IMR-90 (cell line): ENCODE measurements around the gene CAMKMT. TPM values are rescaled to one million over a fixed set of nuclear protein-coding genes. Genes with fewer than 3 reads are reported as not detected.

ENCODE experiments used
- ATAC-seq: fragments of 200-7000 bp; cut with Tn5 transposase; 2 replicates; pipeline ENCODE4 v1.9.1; 2020; ENCODE audit warnings: low read depth, mild to moderate bottlenecking, moderate library complexity
- BruUV-seq: library from RNA; stranded (reverse); fragments of 400-500 nt; replicated peaks from 2 replicates; lab custom pipeline; 2021; lab: Mats Ljungman, UMichigan
- CTCF ChIA-PET: fragments of 300-600 bp; formaldehyde crosslinking; extraction: SDS; loops from one replicate; lab custom pipeline; 2021; ENCODE audit warnings: antibody characterized with exemption; lab: Yijun Ruan, JAX
- POLR2A ChIA-PET: fragments of 300-600 bp; sonication (Branson Sonifier 250); formaldehyde crosslinking; loops from one replicate; lab custom pipeline; 2022; ENCODE audit warnings: antibody characterized with exemption; ENCODE audit not compliant: unreplicated experiment; lab: Charles Lee
- DNase-seq: peaks from one replicate; pipeline ENCODE4 v3.0.0; 2013
- H2AFZ ChIP-seq: replicated peaks from 2 replicates; pipeline ENCODE3; 2013; ENCODE audit warnings: low read length, mild to moderate bottlenecking; ENCODE audit not compliant: poor library complexity
- H2AK5ac ChIP-seq: 2 replicates; pipeline ENCODE4 v1.6.1; 2013; ENCODE audit warnings: low read depth, low read length, inconsistent platforms
- H2AK9ac ChIP-seq: replicated peaks from 2 replicates; pipeline ENCODE3; 2013; ENCODE audit warnings: mild to moderate bottlenecking, low read depth, low read length, moderate library complexity; ENCODE audit not compliant: poor library complexity
- H2BK120ac ChIP-seq: 2 replicates; pipeline ENCODE4 v1.6.1; 2013; ENCODE audit warnings: low read depth, low read length, inconsistent platforms
- H2BK15ac ChIP-seq: 3 replicates; pipeline ENCODE4 v1.6.1; 2013; ENCODE audit warnings: low read depth, low read length, inconsistent platforms
- H2BK20ac ChIP-seq: 2 replicates; pipeline ENCODE4 v1.6.1; 2013; ENCODE audit warnings: low read depth, mild to moderate bottlenecking, inconsistent platforms, low read length, moderate library complexity
- H2BK5ac ChIP-seq: 2 replicates; pipeline ENCODE4 v1.6.1; 2013; ENCODE audit warnings: mild to moderate bottlenecking, low read depth, low read length, inconsistent platforms; ENCODE audit not compliant: poor library complexity, severe bottlenecking
- H3K14ac ChIP-seq: replicated peaks from 2 replicates; pipeline ENCODE4 v1.6.1; 2013; ENCODE audit warnings: low read depth, low read length, inconsistent platforms
- H3K18ac ChIP-seq: 2 replicates; pipeline ENCODE4 v1.6.1; 2013; ENCODE audit warnings: low read depth, low read length, control low read depth
- H3K23ac ChIP-seq: 2 replicates; pipeline ENCODE4 v1.6.1; 2013; ENCODE audit warnings: low read depth, low read length, inconsistent platforms
- H3K27ac ChIP-seq: 2 replicates; pipeline ENCODE4 v1.5.1; 2013; ENCODE audit warnings: mild to moderate bottlenecking, control low read depth, low read length; ENCODE audit not compliant: insufficient read depth
- H3K27me3 ChIP-seq: 2 replicates; pipeline ENCODE4 v1.6.1; 2013; ENCODE audit warnings: low read length; ENCODE audit not compliant: control insufficient read depth, insufficient read depth
- H3K36me3 ChIP-seq: 2 replicates; pipeline ENCODE4 v1.6.1; 2013; ENCODE audit warnings: low read length, mixed read lengths; ENCODE audit not compliant: control insufficient read depth, insufficient read depth
- H3K4ac ChIP-seq: 2 replicates; pipeline ENCODE4 v1.6.1; 2013; ENCODE audit warnings: low read depth, low read length, inconsistent platforms
- H3K4me1 ChIP-seq: 2 replicates; pipeline ENCODE4 v1.6.1; 2013; ENCODE audit warnings: low read length, mixed read lengths; ENCODE audit not compliant: control insufficient read depth, insufficient read depth
- H3K4me2 ChIP-seq: 2 replicates; pipeline ENCODE4 v1.6.1; 2013; ENCODE audit warnings: low read depth, mild to moderate bottlenecking, control low read depth, low read length, moderate library complexity
- H3K4me3 ChIP-seq: 2 replicates; pipeline ENCODE4 v1.5.1; 2013; ENCODE audit warnings: low read depth, mild to moderate bottlenecking, control low read depth, low read length, moderate library complexity; ENCODE audit not compliant: insufficient read depth
- H3K56ac ChIP-seq: 2 replicates; pipeline ENCODE4 v1.6.1; 2013; ENCODE audit warnings: low read length, inconsistent platforms; ENCODE audit not compliant: insufficient read depth; ENCODE audit errors: extremely low read depth
- H3K79me1 ChIP-seq, 2 experiments: 2 replicates each; pipeline ENCODE4 v1.6.1; 2013; ENCODE audit warnings: low read length in 2 of 2, inconsistent platforms in 1 of 2, low read depth in 1 of 2
- H3K9ac ChIP-seq: 2 replicates; pipeline ENCODE4 v1.6.1; 2013; ENCODE audit warnings: low read depth, low read length, control low read depth
- H3K9me1 ChIP-seq: 2 replicates; pipeline ENCODE4 v1.6.1; 2013; ENCODE audit warnings: low read length, inconsistent platforms; ENCODE audit not compliant: insufficient read depth
- H3K9me3 ChIP-seq: 2 replicates; pipeline ENCODE4 v1.6.1; 2013; ENCODE audit warnings: low read length; ENCODE audit not compliant: control insufficient read depth, insufficient read depth
- H4K20me1 ChIP-seq: 2 replicates; pipeline ENCODE4 v1.6.1; 2013; ENCODE audit warnings: low read length, inconsistent platforms; ENCODE audit not compliant: insufficient read depth
- H4K5ac ChIP-seq: 2 replicates; pipeline ENCODE4 v1.6.1; 2013; ENCODE audit warnings: mild to moderate bottlenecking, low read depth, low read length, control low read depth
- H4K8ac ChIP-seq, 2 experiments: 2 replicates each; pipeline ENCODE4 v1.6.1; 2013; ENCODE audit warnings: low read depth in 2 of 2, low read length in 2 of 2, control low read depth in 1 of 2, inconsistent platforms in 1 of 2
- H4K91ac ChIP-seq: 2 replicates; pipeline ENCODE4 v1.6.1; 2013; ENCODE audit warnings: low read depth, low read length, inconsistent platforms; ENCODE audit not compliant: insufficient read depth
- CHD1 ChIP-seq: IDR thresholded peaks from 2 replicates; pipeline ENCODE4 v1.6.1; 2012; ENCODE audit warnings: low read depth, low read length, improper control_type of control experiment
- MAFK ChIP-seq: IDR thresholded peaks from 2 replicates; pipeline ENCODE4 v1.6.1; 2012; ENCODE audit warnings: low read depth, low read length, improper control_type of control experiment
- MAZ ChIP-seq: IDR thresholded peaks from 2 replicates; pipeline ENCODE4 v1.6.1; 2012; ENCODE audit warnings: low read depth, mild to moderate bottlenecking, low read length, improper control_type of control experiment, moderate library complexity, borderline replicate concordance
- NFE2L2 ChIP-seq: fragments of 150-350 bp; IDR thresholded peaks from 2 replicates; pipeline ENCODE4 v1.6.1; 2016; ENCODE audit warnings: low read depth, mild to moderate bottlenecking, low read length
- POLR2A ChIP-seq: IDR thresholded peaks from 2 replicates; pipeline ENCODE4 v1.6.1; 2012; ENCODE audit warnings: mild to moderate bottlenecking, low read depth, low read length
- RAD21 ChIP-seq: IDR thresholded peaks from 2 replicates; pipeline ENCODE4 v1.6.1; 2012; ENCODE audit warnings: low read length, improper control_type of control experiment
- RCOR1 ChIP-seq: IDR thresholded peaks from 2 replicates; pipeline ENCODE4 v1.6.1; 2012; ENCODE audit warnings: mild to moderate bottlenecking, low read length, improper control_type of control experiment; ENCODE audit not compliant: insufficient replicate concordance
- RFX5 ChIP-seq: IDR thresholded peaks from 2 replicates; pipeline ENCODE4 v1.8.0; 2012; ENCODE audit warnings: low read depth, mild to moderate bottlenecking, low read length, moderate library complexity
- SMC3 ChIP-seq: fragments of 150-350 bp; IDR thresholded peaks from 2 replicates; pipeline ENCODE4 v1.6.1; 2016; ENCODE audit warnings: low read depth, mild to moderate bottlenecking, antibody characterized with exemption, low read length, moderate library complexity
- WGBS, 2 experiments: methylation state at CpG; one replicate each; pipeline versions ENCODE4 v1.1.5 to v1.1.7; 2013; ENCODE audit warnings: missing lambda C conversion rate in 2 of 2; ENCODE audit not compliant: insufficient read length in 1 of 2; ENCODE audit errors: extremely low coverage in 2 of 2; 5-methylcytosine and 5-hydroxymethylcytosine counted together
- dilution Hi-C: fragments of 300-500 bp; cut with HindIII; formaldehyde crosslinking; loops from one replicate; pipeline ENCODE4 v1.14.3; 2018; ENCODE audit warnings: low sequenced_read_pairs; ENCODE audit not compliant: unreplicated experiment
- in situ Hi-C: fragments of 300-500 bp; cut with MboI; formaldehyde crosslinking; loops from 3 replicates; pipeline ENCODE4 v1.14.3; 2019; ENCODE audit warnings: low sequenced_read_pairs, inconsistent platforms, mixed read lengths
- intact Hi-C: fragments of 100-400 bp; cut with micrococcal nuclease; formaldehyde crosslinking; loops from 2 replicates; pipeline ENCODE4 v1.10.0; 2022
- polyA plus RNA-seq, 3 experiments: library from polyadenylated mRNA; depleted of rRNA; stranded (reverse); fragments of >200 nt; gene quantifications; 2 replicates each; pipeline ENCODE4 v1.2.3, GENCODE V29; 2012; ENCODE audit warnings: low replicate concordance in 1 of 3
- total RNA-seq: library from RNA; depleted of rRNA; stranded (reverse); fragments of >200 nt; gene quantifications from 2 replicates; pipeline ENCODE4 v1.2.3, GENCODE V29; 2012

The CAMKMT gene
- total and polyA plus RNA-seq, 2 of the 4 experiments (the other 2 are of a cell fraction) = 4.4 to 6.8 TPM

DNA sequence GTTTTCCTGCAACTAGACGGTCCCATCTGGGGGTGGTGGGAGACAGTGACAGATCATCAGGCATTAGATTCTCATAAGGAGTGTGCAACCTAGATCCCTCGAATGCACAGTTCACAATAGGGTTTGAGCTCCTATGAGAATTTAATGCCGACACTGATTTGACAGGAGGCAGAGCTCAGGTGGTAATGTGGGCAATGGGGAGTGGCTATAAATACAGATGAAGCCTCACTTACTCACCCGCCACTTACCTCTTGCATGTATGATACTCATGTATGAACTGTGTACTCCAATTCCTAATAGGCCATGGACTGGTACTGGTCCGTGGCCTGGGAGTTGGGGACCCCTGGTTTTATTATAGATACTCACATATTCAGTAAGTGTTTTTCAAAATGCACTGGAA, 457.3 kb downstream of the CAMKMT start:
- Histone ChIP-seq H2AK5ac (no peak overlapping the region), H3K9me1 (no peaks in the 10 kb centered on the region), H4K8ac (no peak overlapping the region), H4K20me1 (no peaks in the 10 kb centered on the region), H3K27me3 (peaks cover 6% of the 10 kb centered on the region; the same call in 1 of the 2 replicates), H3K4me3 (no peak overlapping the region), H2BK120ac (no peak overlapping the region), H3K18ac (no peak overlapping the region), H3K4me1 (no peaks in the 10 kb centered on the region), H3K56ac (no peak overlapping the region), H3K9me3 (no peaks in the 10 kb centered on the region), H4K5ac (no peak overlapping the region), H3K4ac (no peak overlapping the region), H3K23ac (no peak overlapping the region), H2AK9ac (no peak overlapping the region), H2AFZ (no peak overlapping the region), H3K79me1 (no peaks in the 10 kb centered on the region), H4K91ac (no peak overlapping the region), H3K4me2 (no peak overlapping the region), H2BK5ac (no peak overlapping the region), H2BK15ac (no peak overlapping the region), H2BK20ac (no peak overlapping the region), H3K9ac (no peak overlapping the region), H3K36me3 (no peaks in the 10 kb centered on the region), H3K27ac (no peak overlapping the region), H3K14ac (no peak overlapping the region)
- DNase-seq (no peak), ATAC-seq (no peak)
- intact Hi-C loops (no loop called here), dilution Hi-C loops (no loop called here), in situ Hi-C loops (no loop called here)
- TF ChIP-seq RCOR1 = no peak
- no peak for TF ChIP-seq MAFK
- no peak for TF ChIP-seq CHD1
- TF ChIP-seq POLR2A = no peak
- TF ChIP-seq RFX5 = no peak
- no peak for TF ChIP-seq NFE2L2
- no peak for TF ChIP-seq SMC3
- no peak for TF ChIP-seq MAZ
- no peak for TF ChIP-seq RAD21
- ChIA-PET CTCF (no interaction called here), POLR2A (no interaction called here)
- WGBS, 2 experiments = no CpG with 5 or more reads among the region's 5 CpGs
- BruUV-seq = no TSS peak
